ENCODE measurements around the gene CTSW. TPM values are rescaled to one million over a fixed set of nuclear protein-coding genes. Genes with fewer than 3 reads are reported as not detected.

CTSW gene
- total RNA-seq, 4 donors from 2014 or later: 0.62 to 3.6 TPM; not detected in 2

DNA sequence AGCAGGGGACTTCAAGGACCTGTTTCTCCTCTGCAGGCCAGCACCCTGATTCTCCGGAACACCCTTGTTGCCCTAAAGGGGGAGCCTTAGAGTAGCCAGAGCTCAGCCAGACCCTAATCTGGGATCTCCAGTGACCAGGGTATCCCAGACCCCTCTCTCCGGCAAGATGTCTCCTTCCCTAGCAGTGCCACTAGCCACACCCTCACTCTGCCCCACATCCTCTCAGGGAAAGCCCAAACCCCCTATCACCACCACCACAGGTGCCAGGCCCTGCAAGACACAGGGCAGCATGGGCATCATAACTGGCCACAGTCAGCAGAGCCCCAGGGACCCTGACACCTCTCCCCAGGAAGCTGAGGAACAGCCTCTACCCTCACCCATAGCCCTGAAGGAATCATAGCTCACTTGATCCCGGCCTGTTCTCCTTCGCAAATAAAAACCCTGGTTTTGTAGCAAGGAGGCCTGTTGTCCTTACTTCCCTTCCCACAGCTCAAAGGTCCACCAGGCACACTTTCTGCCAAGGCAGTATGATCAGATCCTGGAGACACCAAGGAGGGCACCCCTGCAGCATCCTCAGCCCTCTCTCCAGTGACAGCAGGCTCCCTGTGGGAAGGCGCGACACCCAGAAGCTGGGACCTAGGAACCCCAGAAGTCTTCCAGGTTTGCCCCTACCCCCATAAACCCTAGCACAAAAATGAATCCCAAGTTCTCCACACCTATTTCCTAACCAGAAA lies 26.2 kb upstream of the CTSW start:
- no peak overlapping the region for H3K27ac ChIP-seq
- no peak for DNase-seq
- no peaks in the 10 kb centered on the region for H3K36me3 ChIP-seq

GRCh38 chr11:65854161-65854592 lies 25.5 kb upstream of the CTSW start:
- TF ChIP-seq CTCF (IDR thresholded peaks at IDR 0.05) (no peak), POLR2A (IDR thresholded peaks at IDR 0.05) (no peak)

More for the DNA sequence above, 26.2 kb upstream of the CTSW start:
- H3K4me1 ChIP-seq: peaks cover 0 to 6% of the 10 kb centered on the region in 2 donors
- no peaks in the 10 kb centered on the region for H3K27me3 ChIP-seq
- H3K4me3 ChIP-seq: no peak overlapping the region
- no peaks in the 10 kb centered on the region for H3K9me3 ChIP-seq
- TF ChIP-seq POLR2A (IDR thresholded peaks at IDR 0.05) (no peak), CTCF (IDR thresholded peaks at IDR 0.05) (no peak)
- intact Hi-C loops (cut with DNase I; ENCODE audit: low total_unique reads): no loop called here

GRCh38 chr11:65854852-65855837 lies 24.5 kb upstream of the CTSW start:
- Histone ChIP-seq H3K27me3 (no peaks in the 10 kb centered on the region), H3K4me3 (no peak overlapping the region), H3K9me3 (no peaks in the 10 kb centered on the region), H3K4me1 (peaks cover 0 to 6% of the 10 kb centered on the region in 2 donors), H3K36me3 (no peaks in the 10 kb centered on the region), H3K27ac (no peak overlapping the region)
- no peak for TF ChIP-seq POLR2A (IDR thresholded peaks at IDR 0.05)
- intact Hi-C loops (cut with DNase I; ENCODE audit: low total_unique reads): no loop called here
- no peak for DNase-seq

More at GRCh38 chr11:65854161-65854592, 25.5 kb upstream of the CTSW start:
- Histone ChIP-seq H3K4me1 (peaks cover 0 to 6% of the 10 kb centered on the region in 2 donors), H3K4me3 (no peak overlapping the region), H3K9me3 (no peaks in the 10 kb centered on the region), H3K36me3 (no peaks in the 10 kb centered on the region), H3K27ac (no peak overlapping the region), H3K27me3 (no peaks in the 10 kb centered on the region)
- intact Hi-C loops (cut with DNase I; ENCODE audit: low total_unique reads): no loop called here
- no peak for DNase-seq

- H3K27me3 ChIP-seq: no peaks in the 10 kb centered on the region
- peak overlapping the region in 1 of 2 donors; percentile 99 for H3K4me3 ChIP-seq
- TF ChIP-seq POLR2A (IDR thresholded peaks at IDR 0.05): no peak
- no peak for TF ChIP-seq CTCF (IDR thresholded peaks at IDR 0.05)
- H3K4me1 ChIP-seq: peaks cover 0 to 6% of the 10 kb centered on the region in 2 donors
- intact Hi-C loops (cut with DNase I; ENCODE audit: low total_unique reads): no loop called here
- no peak overlapping the region for H3K27ac ChIP-seq
- H3K9me3 ChIP-seq: no peaks in the 10 kb centered on the region
- DNase-seq: no peak
- no peaks in the 10 kb centered on the region for H3K36me3 ChIP-seq
Observed at GRCh38 chr11:65855927-65856363, 23.7 kb upstream of the CTSW start.

DNA sequence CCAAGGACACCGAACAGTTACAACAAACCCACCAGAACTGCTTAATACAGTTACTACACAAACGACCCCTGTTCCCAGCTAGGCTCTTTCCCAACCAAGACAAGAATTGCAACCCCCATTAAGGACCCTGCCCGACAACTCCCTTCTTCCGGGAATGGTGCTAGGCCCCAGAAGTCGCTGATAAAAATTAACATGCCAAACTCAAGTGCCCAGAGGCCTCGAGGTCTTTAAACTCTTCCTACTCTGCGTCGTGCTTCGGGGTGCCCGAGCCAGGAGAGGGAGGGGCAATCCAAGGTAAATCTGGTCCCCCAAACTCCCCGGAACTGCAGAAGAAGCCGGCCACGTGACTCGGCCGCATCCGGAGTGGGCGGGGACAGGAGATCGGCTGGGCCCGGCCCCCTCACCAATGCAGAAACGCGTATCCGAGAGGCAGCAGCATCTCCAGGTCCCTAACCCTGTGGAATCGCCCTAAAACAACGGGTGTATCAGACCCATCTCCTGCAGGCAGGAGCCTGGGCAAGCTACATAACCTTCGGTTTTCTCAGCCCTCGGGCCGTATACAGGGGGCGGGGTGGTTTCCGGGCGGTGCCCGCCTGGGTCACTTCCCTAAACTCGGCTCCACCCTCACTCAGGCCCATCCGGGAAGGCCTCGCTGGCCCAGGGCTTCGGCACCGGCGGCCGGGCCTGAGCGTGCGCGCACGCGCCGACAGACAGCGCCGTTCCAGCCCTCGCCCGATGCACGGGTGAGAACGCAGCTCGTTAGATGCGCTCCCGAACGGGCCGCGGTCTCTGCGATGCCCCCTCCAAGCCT lies 22.7 kb upstream of the CTSW start:
- Histone ChIP-seq H3K4me1 (peaks cover 6 to 11% of the 10 kb centered on the region in 2 donors), H3K9me3 (no peaks in the 10 kb centered on the region), H3K4me3 (peak overlapping the region; percentile 92 to 99), H3K36me3 (no peaks in the 10 kb centered on the region), H3K27me3 (no peaks in the 10 kb centered on the region), H3K27ac (peak overlapping the region; percentile 96 to 98)
- intact Hi-C loops (cut with DNase I; ENCODE audit: low total_unique reads): no loop called here
- TF ChIP-seq CTCF (IDR thresholded peaks at IDR 0.05) (peak in 1 of 4 experiments; percentile 19), POLR2A (IDR thresholded peaks at IDR 0.05) (peak; percentile 36 to 78)
- DNase-seq: peak; percentile 78
